Measurements from ENCODE around the gene TENM4. TPM values are rescaled to one million over a fixed set of nuclear protein-coding genes. Genes with fewer than 3 reads are reported as not detected.

TENM4 gene
- total and polyA plus RNA-seq, 4 donors = 0.02 to 0.33 (median 0.14) TPM

- no peaks in the 10 kb centered on the region for H3K4me1 ChIP-seq (ENCODE audit: control insufficient read depth in 4 of 4, insufficient read depth in 4 of 4, low read length in 3 of 4)
- H3K9ac ChIP-seq (ENCODE audit: low read depth in 1 of 2, low read length in 2 of 2) = no peak overlapping the region
- no peak overlapping the region for H3K27ac ChIP-seq (ENCODE audit: low read depth in 1 of 2, low read length in 2 of 2)
- WGBS = 84% methylated on average over 1 of the region's 1 CpG
- H3K4me3 ChIP-seq (ENCODE audit: low read depth in 1 of 3, low read length in 3 of 3) = no peak overlapping the region
- H3K36me3 ChIP-seq (ENCODE audit: control insufficient read depth in 4 of 4, insufficient read depth in 3 of 4, low read depth in 1 of 4, low read length in 3 of 4) = no peaks in the 10 kb centered on the region
- H3K27me3 ChIP-seq (ENCODE audit: control insufficient read depth in 4 of 4, insufficient read depth in 4 of 4, low read length in 3 of 4) = no peaks in the 10 kb centered on the region
- no peak for DNase-seq (ENCODE audit: low spot score)
- no peaks in the 10 kb centered on the region for H3K9me3 ChIP-seq (ENCODE audit: control insufficient read depth in 4 of 4, low read length in 3 of 4)
- TF ChIP-seq GABPA (IDR thresholded peaks at IDR 0.05 in 1 of 2, conservative IDR thresholded peaks at IDR 0.05 in 1 of 2) (no peak), SP1 (IDR thresholded peaks at IDR 0.05) (no peak), CTCF (IDR thresholded peaks at IDR 0.05; ENCODE audit: low read depth, low read length, missing input control) (no peak), TAF1 (conservative IDR thresholded peaks at IDR 0.05) (no peak), HNF4G (IDR thresholded peaks at IDR 0.05) (no peak), NR2F2 (IDR thresholded peaks at IDR 0.05) (no peak), RXRA (IDR thresholded peaks at IDR 0.05) (no peak), ZBTB33 (IDR thresholded peaks at IDR 0.05) (no peak), JUND (IDR thresholded peaks at IDR 0.05) (no peak), HNF4A (conservative IDR thresholded peaks at IDR 0.05) (no peak), RAD21 (IDR thresholded peaks at IDR 0.05) (no peak), MAX (IDR thresholded peaks at IDR 0.05) (no peak), FOXA1 (IDR thresholded peaks at IDR 0.05) (no peak)
These were observed 412.6 kb downstream of the TENM4 start for GRCh38 chr11:79028225-79028624.

GRCh38 chr11:79026803-79027445, 413.9 kb downstream of the TENM4 start:
- H3K4me3 ChIP-seq (ENCODE audit: low read depth in 1 of 3, low read length in 3 of 3) = no peak overlapping the region
- no peak for DNase-seq (ENCODE audit: low spot score)
- no peak overlapping the region for H3K27ac ChIP-seq (ENCODE audit: low read depth in 1 of 2, low read length in 2 of 2)
- no peaks in the 10 kb centered on the region for H3K9me3 ChIP-seq (ENCODE audit: control insufficient read depth in 4 of 4, low read length in 3 of 4)
- H3K9ac ChIP-seq (ENCODE audit: low read depth in 1 of 2, low read length in 2 of 2) = no peak overlapping the region
- H3K27me3 ChIP-seq (ENCODE audit: control insufficient read depth in 4 of 4, insufficient read depth in 4 of 4, low read length in 3 of 4) = no peaks in the 10 kb centered on the region
- no peak for TF ChIP-seq HNF4A (conservative IDR thresholded peaks at IDR 0.05)
- TF ChIP-seq JUND (IDR thresholded peaks at IDR 0.05) = no peak
- TF ChIP-seq EGR1 (IDR thresholded peaks at IDR 0.05; ENCODE audit: low read depth in 2 of 2) = no peak
- TF ChIP-seq YY1 (IDR thresholded peaks at IDR 0.05) = no peak
- no peak for TF ChIP-seq ATF3 (IDR thresholded peaks at IDR 0.05)
- TF ChIP-seq CTCF (IDR thresholded peaks at IDR 0.05; ENCODE audit: low read depth, low read length, missing input control) = no peak
- TF ChIP-seq TAF1 (conservative IDR thresholded peaks at IDR 0.05) = no peak
- TF ChIP-seq GABPA (IDR thresholded peaks at IDR 0.05 in 1 of 2, conservative IDR thresholded peaks at IDR 0.05 in 1 of 2) = no peak
- TF ChIP-seq SP1 (IDR thresholded peaks at IDR 0.05) = no peak
- no peak for TF ChIP-seq MAX (IDR thresholded peaks at IDR 0.05)
- TF ChIP-seq RXRA (IDR thresholded peaks at IDR 0.05) = no peak
- no peak for TF ChIP-seq FOXA2 (IDR thresholded peaks at IDR 0.05)
- TF ChIP-seq ZBTB33 (IDR thresholded peaks at IDR 0.05) = no peak
- TF ChIP-seq REST (IDR thresholded peaks at IDR 0.05) = no peak
- TF ChIP-seq NR2F2 (IDR thresholded peaks at IDR 0.05) = no peak
- no peak for TF ChIP-seq RAD21 (IDR thresholded peaks at IDR 0.05)
- no peak for TF ChIP-seq HNF4G (IDR thresholded peaks at IDR 0.05)
- no peaks in the 10 kb centered on the region for H3K4me1 ChIP-seq (ENCODE audit: control insufficient read depth in 4 of 4, insufficient read depth in 4 of 4, low read length in 3 of 4)
- WGBS = 76% methylated on average over 3 of the region's 3 CpGs
- no peaks in the 10 kb centered on the region for H3K36me3 ChIP-seq (ENCODE audit: control insufficient read depth in 4 of 4, insufficient read depth in 3 of 4, low read depth in 1 of 4, low read length in 3 of 4)
